ENCODE results near the gene TTC21A. TPM values are rescaled to one million over a fixed set of nuclear protein-coding genes. Genes with fewer than 3 reads are reported as not detected.

TTC21A gene
- total RNA-seq, 1 experiment from 2014 or later = 0.36 TPM

DNA sequence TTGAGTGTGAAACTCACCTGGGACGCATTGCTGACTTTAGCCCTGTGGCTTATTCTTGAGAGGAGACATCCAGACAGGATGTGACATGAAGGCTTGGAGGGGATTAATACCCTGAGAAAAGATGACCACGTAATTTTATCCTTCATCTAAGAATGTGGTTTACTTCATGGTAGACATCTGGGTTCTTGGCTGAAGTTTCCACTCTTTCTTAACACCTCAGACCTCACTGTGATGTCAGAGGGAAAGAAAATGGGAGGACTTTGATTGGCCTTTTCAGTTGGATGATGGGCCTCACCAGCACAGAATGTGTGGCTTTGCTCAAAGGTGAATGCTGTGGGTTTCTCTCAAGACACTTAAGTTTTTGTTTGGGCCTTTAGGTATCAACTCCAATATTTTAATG lies 16.6 kb upstream of the TTC21A start:
- peak in 1 of 2 experiments; percentile 27 for DNase-seq
- H3K36me3 ChIP-seq = peaks cover 12% of the 10 kb centered on the region
- H3K27ac ChIP-seq = no peak overlapping the region
- H3K27me3 ChIP-seq = no peaks in the 10 kb centered on the region
- no peak overlapping the region for H3K4me3 ChIP-seq
- no peaks in the 10 kb centered on the region for H3K9me3 ChIP-seq (replicated peaks)
- H3K4me1 ChIP-seq = peaks cover 32% of the 10 kb centered on the region

DNA sequence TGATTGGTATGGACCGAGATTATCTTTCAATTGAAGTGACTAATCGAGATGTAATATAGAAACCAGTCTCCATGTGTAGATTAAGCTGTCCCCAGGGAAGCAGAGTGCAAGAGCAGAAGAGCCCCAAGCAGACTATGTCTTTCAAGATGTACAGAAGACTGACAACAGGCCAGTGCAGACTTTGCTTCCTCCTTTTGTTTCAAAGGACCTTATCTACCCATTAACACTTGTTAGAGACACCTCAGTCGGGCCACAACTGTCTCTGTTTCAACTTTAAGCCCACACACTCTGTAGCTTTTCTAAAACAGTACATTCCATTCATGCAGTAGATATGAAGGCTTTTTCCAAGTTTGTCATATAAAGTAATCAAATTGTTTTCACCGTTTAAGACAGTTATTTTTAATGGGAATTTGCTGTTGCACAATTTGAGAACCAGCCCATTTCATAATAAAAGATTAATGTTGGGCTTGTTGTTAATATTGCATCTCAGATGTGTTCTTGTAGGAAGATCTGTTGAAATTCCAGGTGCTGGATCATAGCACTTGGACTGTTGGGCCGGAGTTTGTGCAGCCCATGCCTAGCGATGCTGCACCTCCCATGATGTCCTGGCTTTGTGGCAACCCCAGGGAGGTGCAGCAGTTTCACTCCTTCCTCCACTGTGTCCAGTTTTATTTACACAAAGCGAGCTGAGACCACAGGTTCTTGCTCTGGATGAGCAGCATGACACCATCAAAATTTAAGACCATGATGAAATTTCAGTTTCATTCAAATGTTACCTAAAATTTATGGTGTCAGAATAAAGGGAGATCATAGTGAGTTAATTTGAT lies 12.4 kb upstream of the TTC21A start:
- peaks cover 25% of the 10 kb centered on the region for H3K4me1 ChIP-seq
- no peak overlapping the region for H3K27ac ChIP-seq
- H3K9me3 ChIP-seq (replicated peaks) = no peaks in the 10 kb centered on the region
- DNase-seq = no peak
- H3K27me3 ChIP-seq = no peaks in the 10 kb centered on the region
- no peak overlapping the region for H3K4me3 ChIP-seq
- H3K36me3 ChIP-seq = peaks cover 21% of the 10 kb centered on the region

DNA sequence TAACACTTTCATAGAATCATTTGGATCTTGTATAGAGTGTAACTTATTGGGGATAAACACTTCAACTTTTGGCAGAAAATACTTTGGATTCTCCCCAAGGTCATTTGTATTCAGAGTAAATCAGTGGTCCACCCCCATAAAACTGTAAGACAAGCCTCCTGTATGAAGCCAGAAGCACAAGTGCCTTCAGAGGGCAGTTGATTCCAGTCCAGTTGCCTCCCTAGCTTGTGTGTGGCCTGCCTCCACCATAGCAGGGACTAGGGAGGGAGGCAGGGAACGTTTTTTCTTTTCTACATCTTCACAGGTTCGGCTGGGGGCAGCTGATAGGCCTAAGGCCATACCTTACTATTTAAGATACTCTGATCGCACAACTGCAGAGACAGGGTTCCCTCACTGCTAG lies 11.7 kb upstream of the TTC21A start:
- Histone ChIP-seq H3K9me3 (replicated peaks) (no peaks in the 10 kb centered on the region), H3K36me3 (peaks cover 21% of the 10 kb centered on the region), H3K27me3 (no peaks in the 10 kb centered on the region), H3K4me3 (no peak overlapping the region), H3K4me1 (peaks cover 21% of the 10 kb centered on the region), H3K27ac (no peak overlapping the region)
- no peak for DNase-seq

DNA sequence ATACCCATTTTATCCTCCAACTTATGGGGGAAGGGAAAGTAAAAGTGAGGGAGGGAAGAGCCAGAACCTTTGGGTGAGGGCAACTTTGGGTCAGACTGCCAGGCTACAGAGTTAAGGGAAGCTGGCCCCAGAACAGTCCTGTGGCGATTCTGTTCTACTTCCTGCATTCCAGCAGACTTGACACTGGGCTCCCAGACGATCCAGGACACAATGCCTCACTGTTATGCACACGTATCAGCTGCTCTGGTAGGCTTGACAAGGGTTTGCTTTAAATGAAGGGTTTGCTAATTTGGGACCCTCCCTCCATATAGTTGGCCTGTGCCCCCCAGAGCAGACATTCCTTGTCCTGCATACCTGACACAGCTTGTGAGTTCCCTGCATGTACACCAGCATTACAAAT lies 10.7 kb upstream of the TTC21A start:
- Histone ChIP-seq H3K4me1 (peaks cover 11% of the 10 kb centered on the region), H3K27ac (peak overlapping the region; percentile 56), H3K9me3 (replicated peaks) (no peaks in the 10 kb centered on the region), H3K27me3 (no peaks in the 10 kb centered on the region), H3K36me3 (peaks cover 19% of the 10 kb centered on the region), H3K4me3 (no peak overlapping the region)
- peak; percentile 13 to 47 for DNase-seq

DNA sequence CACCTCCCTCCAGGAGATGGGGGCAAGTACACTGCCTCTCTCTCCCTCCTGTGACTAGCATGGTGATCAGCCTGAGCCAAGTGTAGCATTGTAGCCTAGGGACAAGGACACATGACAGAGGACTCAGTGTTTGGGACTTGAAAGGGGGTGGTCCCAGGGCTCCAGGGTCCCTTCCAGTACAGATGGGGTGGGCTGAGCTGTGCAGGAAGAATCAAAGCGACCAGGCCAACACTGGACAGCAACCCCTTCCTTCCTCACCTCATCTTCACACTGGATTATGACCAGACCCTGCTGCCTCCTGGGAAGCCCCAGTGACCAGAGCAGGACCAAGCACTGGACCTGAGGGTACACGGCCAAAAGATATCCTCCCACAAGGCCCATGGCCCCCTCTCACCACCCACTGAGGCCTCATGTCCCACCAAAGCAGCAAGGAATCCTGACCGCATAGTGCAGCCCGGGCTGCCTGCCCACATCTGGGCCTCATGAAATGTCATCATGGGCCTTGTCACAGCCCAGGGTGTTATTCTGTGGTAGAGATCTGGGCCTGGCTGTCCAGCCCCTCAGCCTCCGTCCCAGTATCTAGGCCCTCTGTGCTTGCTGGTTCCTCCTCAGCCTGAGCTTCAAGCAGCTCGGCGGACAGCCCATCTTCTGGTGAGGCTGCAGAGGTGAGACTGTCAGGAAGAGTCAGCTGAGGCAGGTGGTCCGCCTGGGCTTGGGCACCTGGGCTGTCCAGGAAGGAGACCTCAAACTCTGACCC lies 9.6 kb upstream of the TTC21A start:
- no peak for DNase-seq
- no peaks in the 10 kb centered on the region for H3K9me3 ChIP-seq (replicated peaks)
- H3K4me1 ChIP-seq = peaks cover 11% of the 10 kb centered on the region
- no peaks in the 10 kb centered on the region for H3K27me3 ChIP-seq
- H3K4me3 ChIP-seq = no peak overlapping the region
- H3K27ac ChIP-seq = no peak overlapping the region
- peaks cover 19% of the 10 kb centered on the region for H3K36me3 ChIP-seq

DNA sequence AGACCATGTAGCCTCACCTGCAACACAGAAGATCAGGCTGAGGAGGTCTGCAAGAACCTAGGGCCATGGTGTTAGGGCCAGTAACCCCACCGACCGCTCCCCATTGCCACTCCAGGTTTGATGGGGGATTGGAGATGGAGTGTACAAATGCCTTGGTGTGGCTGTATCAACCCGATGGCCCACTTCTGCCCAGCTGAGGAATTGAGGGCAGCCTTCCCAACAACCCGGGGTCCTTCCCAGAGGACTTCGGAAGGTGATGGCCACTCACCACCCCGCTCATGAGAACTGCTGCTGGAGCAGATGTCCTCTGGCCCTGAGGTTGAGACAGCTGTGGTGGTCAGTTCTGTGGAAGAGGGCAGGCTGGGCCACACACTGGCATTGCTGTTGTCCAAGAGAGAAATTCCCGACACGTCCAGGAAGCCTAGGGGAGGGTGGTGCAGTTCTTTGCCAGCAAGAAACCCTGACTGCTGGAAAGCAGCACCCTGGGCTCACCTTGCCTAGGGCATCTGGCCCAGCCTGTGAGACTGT lies 8.9 kb upstream of the TTC21A start:
- H3K27me3 ChIP-seq = no peaks in the 10 kb centered on the region
- H3K4me1 ChIP-seq = peaks cover 11% of the 10 kb centered on the region
- no peak overlapping the region for H3K27ac ChIP-seq
- H3K9me3 ChIP-seq (replicated peaks) = no peaks in the 10 kb centered on the region
- H3K4me3 ChIP-seq = no peak overlapping the region
- no peak for DNase-seq
- H3K36me3 ChIP-seq = peaks cover 19% of the 10 kb centered on the region

DNA sequence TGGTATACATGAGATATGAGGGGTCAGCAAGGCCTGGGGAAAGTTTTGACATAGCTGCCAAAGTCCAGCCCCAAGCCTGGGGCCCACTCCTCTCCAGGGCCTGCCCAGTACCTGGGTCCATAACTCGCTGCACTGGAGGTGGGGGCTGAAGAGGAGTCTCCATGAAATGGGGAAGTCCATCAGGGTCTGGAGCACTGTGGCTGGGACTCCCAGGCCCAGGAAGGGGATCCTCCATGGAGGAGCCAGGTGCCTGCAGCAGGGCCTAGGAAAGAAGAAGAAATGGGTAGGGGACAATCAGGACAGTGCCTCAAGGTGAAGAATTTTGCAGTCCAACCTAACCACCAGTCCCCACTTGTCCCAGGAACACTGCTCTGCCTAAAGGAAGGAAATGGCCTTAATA lies 8.2 kb upstream of the TTC21A start:
- no peaks in the 10 kb centered on the region for H3K9me3 ChIP-seq (replicated peaks)
- peaks cover 11% of the 10 kb centered on the region for H3K4me1 ChIP-seq
- no peak overlapping the region for H3K27ac ChIP-seq
- no peak overlapping the region for H3K4me3 ChIP-seq
- H3K27me3 ChIP-seq = no peaks in the 10 kb centered on the region
- no peak for DNase-seq
- peaks cover 17% of the 10 kb centered on the region for H3K36me3 ChIP-seq

DNA sequence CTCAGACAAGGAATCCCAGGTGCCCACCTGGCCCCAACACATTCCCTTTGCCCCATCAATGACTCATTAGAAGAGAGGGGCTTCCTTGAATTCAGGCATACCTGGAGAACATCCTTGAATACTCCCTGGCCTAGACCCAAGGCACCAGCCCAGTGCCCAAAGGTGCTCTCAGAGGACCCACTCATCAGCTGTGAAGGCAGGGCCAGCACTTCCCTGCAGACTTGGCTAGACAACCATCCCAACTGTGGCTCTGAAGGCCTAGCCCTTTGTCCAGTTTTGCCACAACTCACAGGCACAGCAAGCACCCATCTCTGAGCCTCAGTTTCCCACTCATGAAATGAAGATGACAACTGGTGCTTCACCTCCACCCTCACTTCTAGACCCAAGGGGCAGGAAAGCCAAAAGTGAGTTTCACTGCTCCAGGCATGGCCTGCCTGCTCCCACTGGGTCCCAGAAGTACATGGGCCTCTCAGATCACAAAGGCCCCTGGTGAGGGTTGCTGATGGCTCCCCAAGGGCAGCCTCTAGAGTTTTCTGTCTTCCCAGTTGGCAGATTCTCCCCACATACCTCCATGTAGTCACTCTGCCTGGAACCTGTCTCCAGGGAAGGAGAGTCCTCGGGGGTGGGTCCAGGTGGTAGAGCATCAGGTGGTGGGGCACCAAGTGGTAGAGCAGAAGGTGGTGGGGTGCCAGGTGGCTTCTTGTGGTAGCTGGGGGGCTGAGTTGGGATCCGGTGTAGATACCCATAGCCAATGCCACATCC lies 7.6 kb upstream of the TTC21A start:
- Histone ChIP-seq H3K36me3 (peaks cover 17% of the 10 kb centered on the region), H3K9me3 (replicated peaks) (no peaks in the 10 kb centered on the region), H3K4me3 (no peak overlapping the region), H3K27me3 (no peaks in the 10 kb centered on the region), H3K4me1 (peaks cover 11% of the 10 kb centered on the region), H3K27ac (no peak overlapping the region)
- DNase-seq = no peak

DNA sequence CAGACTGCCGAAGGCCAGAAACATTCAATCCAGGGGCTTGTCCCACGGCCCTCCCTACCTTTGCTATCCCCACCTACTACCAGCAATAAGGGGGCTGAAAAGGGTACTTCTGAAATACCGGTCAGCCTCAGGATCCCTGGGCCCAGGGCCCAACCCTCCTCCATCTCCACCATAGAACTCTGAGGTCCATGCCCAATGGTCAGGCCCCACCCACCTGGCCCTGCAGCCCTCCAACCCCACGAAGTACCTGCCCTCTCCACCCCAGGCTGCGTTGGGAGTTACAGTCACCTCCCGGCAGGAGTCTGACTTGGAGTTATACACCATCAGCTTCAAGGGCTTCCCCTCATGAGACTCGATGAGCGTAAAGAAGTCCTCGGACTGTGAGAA lies 7.0 kb upstream of the TTC21A start:
- Histone ChIP-seq H3K36me3 (peaks cover 14% of the 10 kb centered on the region), H3K4me3 (no peak overlapping the region)
- no peak for DNase-seq

DNA sequence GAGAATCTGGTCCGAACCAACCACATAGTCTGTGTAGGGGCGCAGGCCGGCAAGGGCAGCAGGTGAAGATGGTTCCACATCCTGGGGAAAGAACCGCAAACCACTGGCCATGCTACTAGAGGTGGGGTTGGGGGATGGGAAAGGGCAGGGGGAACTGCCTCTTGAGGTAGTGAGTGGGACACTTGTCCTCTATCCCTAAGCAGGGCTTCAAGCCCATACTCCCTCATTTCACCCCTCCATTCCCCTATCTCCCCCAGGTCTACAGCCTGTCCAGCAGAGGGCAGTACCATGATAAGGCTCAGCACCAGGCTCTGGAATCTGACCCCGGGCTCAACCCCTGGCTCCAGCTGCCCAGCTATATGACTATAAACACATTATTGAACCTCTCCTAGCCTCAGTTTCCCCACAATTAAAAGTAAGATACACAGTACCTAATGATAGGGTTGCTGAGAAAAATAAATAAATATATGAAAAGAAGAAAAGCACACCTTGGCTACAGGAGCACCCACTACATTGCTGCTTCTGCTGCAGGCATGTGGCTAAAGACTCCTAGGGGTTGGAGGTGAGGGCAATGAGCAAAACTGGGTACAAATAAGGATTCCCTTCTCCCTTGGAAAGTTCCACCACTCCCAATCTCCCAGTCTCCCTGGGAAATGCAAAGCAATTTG lies 6.3 kb upstream of the TTC21A start:
- DNase-seq = peak; percentile 26 to 54
- H3K9me3 ChIP-seq (replicated peaks) = no peaks in the 10 kb centered on the region
- H3K27me3 ChIP-seq = no peaks in the 10 kb centered on the region
- H3K27ac ChIP-seq = no peak overlapping the region
- H3K4me3 ChIP-seq = no peak overlapping the region
- peaks cover 13% of the 10 kb centered on the region; the same call in 1 of the 2 replicates for H3K36me3 ChIP-seq
- H3K4me1 ChIP-seq = peaks cover 19% of the 10 kb centered on the region

More for the DNA sequence above, 7.0 kb upstream of the TTC21A start:
- no peaks in the 10 kb centered on the region for H3K27me3 ChIP-seq
- no peak overlapping the region for H3K27ac ChIP-seq
- H3K4me1 ChIP-seq = peaks cover 16% of the 10 kb centered on the region
- no peaks in the 10 kb centered on the region for H3K9me3 ChIP-seq (replicated peaks)

DNA sequence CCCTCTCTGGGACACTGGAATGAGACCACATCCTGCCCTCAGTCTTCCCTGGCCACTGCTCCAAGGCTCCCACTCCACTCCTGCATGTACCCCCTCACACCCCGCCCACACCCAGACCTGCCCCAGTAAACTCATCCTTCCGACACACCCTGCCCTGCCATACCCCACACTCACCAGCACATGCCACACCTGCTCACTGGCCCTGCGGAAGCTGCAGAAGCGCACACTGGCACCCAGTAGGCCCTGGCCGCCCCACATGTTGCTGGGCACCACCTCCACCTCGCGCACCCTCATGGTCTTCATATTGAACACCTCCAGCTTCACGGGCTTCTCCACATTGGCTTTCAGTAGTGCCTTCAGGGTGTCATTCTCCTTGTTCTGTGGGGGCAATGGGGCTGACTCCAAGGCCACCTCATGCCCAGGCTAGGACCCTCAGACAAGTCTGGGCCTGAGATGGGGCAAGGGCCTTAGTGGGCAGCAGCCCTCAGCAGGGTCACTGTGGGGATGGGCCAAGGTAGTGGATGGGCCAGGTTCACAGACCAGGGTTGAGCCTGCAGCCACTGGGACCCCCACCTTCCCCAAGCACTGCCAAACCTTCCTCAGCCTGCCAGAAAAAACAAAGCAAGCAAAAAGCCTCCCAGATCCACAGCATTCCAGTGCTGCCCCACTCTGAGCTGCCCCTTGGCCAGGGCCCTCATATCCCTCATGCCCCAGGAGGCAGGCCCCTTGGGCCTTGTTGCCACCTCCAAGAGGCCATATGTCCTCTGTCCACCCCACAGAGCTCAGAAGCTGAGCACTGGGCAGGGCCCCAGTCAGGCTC lies 4.8 kb upstream of the TTC21A start:
- H3K4me1 ChIP-seq = peaks cover 9% of the 10 kb centered on the region; the same call in 1 of the 2 replicates
- no peaks in the 10 kb centered on the region for H3K27me3 ChIP-seq
- H3K36me3 ChIP-seq = peaks cover 13% of the 10 kb centered on the region; the same call in 1 of the 2 replicates
- no peak overlapping the region for H3K27ac ChIP-seq
- DNase-seq = no peak
- H3K4me3 ChIP-seq = no peak overlapping the region
- no peaks in the 10 kb centered on the region for H3K9me3 ChIP-seq (replicated peaks)

DNA sequence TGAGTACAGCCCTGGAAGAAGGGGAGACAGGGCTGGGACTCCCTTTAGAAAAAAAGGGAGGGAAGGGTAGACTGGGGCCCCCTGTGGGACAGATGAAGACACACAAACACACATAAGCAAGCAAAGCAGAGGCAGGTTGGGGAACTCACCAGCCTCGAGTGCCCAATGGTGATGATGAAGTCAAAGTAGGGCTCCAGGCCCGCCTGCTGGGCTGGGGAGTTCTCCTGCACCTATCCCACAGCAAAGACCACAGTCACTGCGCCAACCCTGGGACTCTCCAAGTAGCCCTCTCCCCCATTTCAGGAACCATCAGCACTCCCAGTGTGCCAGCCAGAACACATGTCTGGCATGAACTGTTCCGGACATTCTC lies 4.2 kb upstream of the TTC21A start:
- no peak overlapping the region for H3K4me3 ChIP-seq
- no peaks in the 10 kb centered on the region for H3K27me3 ChIP-seq
- H3K27ac ChIP-seq = no peak overlapping the region
- H3K4me1 ChIP-seq = peaks cover 9% of the 10 kb centered on the region; the same call in 1 of the 2 replicates
- H3K36me3 ChIP-seq = peaks cover 9% of the 10 kb centered on the region; the same call in 1 of the 2 replicates
- DNase-seq = no peak
- H3K9me3 ChIP-seq (replicated peaks) = no peaks in the 10 kb centered on the region

DNA sequence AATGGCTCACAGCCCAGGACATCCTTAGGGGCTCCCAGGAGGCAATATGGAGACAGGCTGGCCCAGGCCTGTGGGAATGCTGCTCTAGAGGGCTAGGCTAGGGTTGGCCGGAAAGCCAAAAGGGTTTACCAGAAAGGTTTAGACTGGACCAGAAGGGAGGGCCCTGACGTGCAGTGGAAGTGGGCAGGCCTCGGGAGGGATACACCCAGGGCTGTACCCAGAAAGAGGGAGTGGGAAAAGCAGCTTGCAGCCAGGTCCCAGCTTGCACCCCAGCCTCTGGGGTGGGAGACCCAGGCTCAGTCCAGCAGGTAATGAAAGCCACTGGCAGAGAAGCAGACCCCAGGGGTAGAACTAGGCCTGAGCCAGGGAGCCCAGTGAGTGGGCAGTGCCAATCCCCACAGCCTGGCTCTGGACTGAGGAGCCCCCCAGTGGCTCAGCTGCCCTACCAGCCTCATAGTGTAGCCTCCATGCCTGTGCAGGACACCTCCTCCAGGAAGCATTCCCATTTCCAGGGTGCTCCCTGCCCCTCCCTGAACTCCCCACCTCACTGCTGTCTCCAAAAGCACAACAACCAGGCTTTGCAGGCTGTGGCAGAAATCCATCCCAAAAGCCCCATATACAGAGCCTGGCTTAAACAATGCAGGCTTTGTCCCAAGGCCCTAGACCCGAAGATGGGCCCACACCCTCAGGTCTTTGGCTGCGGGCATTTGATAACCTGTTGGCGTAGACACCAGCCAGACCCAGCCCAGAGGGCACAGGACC lies 3.5 kb upstream of the TTC21A start:
- DNase-seq = no peak
- Histone ChIP-seq H3K4me1 (peaks cover 9% of the 10 kb centered on the region; the same call in 1 of the 2 replicates), H3K9me3 (replicated peaks) (no peaks in the 10 kb centered on the region), H3K27me3 (no peaks in the 10 kb centered on the region), H3K27ac (no peak overlapping the region), H3K36me3 (peaks cover 2% of the 10 kb centered on the region; the same call in 1 of the 2 replicates), H3K4me3 (no peak overlapping the region)

All from SJCRH30 (cell line).